Stimulated activated CD4-positive, alpha-beta T cell treated with anti-CD3 and anti-CD28 coated beads, Interleukin-12 subunit alpha, Interleukin-12 subunit beta, amount 100 ng/mL, for 24 hours (primary cell): ENCODE data around the gene DNMBP.

Source experiments
- DNase-seq, 2 experiments: peaks; one replicate each; pipeline ENCODE4 v3.0.0-alpha.2; 2020; ENCODE audit warnings: low read depth in 2 of 2

DNMBP gene, protein sequence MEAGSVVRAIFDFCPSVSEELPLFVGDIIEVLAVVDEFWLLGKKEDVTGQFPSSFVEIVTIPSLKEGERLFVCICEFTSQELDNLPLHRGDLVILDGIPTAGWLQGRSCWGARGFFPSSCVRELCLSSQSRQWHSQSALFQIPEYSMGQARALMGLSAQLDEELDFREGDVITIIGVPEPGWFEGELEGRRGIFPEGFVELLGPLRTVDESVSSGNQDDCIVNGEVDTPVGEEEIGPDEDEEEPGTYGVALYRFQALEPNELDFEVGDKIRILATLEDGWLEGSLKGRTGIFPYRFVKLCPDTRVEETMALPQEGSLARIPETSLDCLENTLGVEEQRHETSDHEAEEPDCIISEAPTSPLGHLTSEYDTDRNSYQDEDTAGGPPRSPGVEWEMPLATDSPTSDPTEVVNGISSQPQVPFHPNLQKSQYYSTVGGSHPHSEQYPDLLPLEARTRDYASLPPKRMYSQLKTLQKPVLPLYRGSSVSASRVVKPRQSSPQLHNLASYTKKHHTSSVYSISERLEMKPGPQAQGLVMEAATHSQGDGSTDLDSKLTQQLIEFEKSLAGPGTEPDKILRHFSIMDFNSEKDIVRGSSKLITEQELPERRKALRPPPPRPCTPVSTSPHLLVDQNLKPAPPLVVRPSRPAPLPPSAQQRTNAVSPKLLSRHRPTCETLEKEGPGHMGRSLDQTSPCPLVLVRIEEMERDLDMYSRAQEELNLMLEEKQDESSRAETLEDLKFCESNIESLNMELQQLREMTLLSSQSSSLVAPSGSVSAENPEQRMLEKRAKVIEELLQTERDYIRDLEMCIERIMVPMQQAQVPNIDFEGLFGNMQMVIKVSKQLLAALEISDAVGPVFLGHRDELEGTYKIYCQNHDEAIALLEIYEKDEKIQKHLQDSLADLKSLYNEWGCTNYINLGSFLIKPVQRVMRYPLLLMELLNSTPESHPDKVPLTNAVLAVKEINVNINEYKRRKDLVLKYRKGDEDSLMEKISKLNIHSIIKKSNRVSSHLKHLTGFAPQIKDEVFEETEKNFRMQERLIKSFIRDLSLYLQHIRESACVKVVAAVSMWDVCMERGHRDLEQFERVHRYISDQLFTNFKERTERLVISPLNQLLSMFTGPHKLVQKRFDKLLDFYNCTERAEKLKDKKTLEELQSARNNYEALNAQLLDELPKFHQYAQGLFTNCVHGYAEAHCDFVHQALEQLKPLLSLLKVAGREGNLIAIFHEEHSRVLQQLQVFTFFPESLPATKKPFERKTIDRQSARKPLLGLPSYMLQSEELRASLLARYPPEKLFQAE (N-terminal part only)

GRCh38 chr10:100009793-100010676, at the start of gene DNMBP:
Gene DNMBP (minus strand): TSS chr10:100009947. CDS start chr10:99972124, 37,823 bp downstream.
- DNase-seq, result peak; percentile 59 to 73

GRCh38 chr10:100057948-100058347, 48.2 kb upstream of the DNMBP start:
- no peak for DNase-seq

GRCh38 chr10:100053686-100054460, 44.1 kb upstream of the DNMBP start:
- no peak for DNase-seq

DNA sequence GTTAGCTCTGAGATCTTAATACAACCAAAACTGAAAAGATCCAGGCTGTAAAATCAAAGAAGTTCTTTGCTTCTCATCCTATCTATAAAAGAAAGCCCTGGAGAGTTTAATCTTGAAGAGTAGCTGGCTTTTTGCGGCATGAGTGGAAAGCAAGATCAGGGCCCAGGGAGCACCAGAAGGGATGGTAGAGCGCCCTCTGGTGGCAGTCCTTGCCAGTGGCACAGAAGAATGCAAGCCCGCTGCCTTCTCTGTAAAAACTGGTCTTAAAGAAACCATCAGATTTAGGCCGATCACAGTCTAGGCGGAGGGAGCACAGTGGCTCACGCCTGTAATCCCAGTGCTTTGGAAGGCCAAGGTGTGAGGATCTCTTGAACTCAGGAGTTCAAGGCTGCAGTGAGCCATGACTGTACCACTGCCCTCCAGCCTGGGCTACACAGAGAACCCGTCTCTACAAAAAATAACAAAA, 36.3 kb upstream of the DNMBP start:
- DNase-seq, result peak; percentile 59 to 84

GRCh38 chr10:100045592-100045991, 35.8 kb upstream of the DNMBP start:
- DNase-seq, result no peak

- DNase-seq, result no peak
Measured at GRCh38 chr10:100043796-100044195, 34.0 kb upstream of the DNMBP start.

GRCh38 chr10:100043344-100043743, 33.6 kb upstream of the DNMBP start:
- DNase-seq, result no peak

- DNase-seq, result no peak
Measured at GRCh38 chr10:100041306-100042002, 31.7 kb upstream of the DNMBP start.

DNA sequence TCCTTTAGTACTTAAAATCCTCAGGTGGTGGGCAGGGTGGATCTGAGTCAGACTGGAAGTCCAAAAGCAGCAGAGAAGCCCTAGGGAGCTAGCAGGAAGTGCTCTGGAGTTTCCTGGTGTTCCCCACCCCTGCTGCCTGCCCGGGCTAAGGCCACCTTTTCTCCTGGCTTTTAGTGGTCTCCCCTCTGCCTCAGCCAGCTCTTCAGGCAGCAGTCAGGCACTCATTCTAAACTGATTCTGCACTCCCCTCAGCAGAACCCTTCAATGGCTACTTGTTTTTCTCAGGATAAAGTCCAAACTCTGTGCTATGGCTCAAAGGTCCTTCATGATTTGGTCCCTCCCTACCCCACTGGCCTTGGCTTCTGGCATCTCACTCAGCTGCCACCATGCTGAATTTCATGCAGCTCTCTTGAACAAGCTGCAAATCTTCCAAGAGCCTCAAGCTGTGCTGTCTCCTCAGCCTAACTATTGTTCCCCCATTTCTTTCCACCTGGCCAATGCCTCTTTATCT, 28.9 kb upstream of the DNMBP start:
- DNase-seq, result no peak

GRCh38 chr10:100037758-100038315, 28.1 kb upstream of the DNMBP start:
- no peak for DNase-seq

GRCh38 chr10:100036850-100037249, 27.1 kb upstream of the DNMBP start:
- no peak for DNase-seq

DNA sequence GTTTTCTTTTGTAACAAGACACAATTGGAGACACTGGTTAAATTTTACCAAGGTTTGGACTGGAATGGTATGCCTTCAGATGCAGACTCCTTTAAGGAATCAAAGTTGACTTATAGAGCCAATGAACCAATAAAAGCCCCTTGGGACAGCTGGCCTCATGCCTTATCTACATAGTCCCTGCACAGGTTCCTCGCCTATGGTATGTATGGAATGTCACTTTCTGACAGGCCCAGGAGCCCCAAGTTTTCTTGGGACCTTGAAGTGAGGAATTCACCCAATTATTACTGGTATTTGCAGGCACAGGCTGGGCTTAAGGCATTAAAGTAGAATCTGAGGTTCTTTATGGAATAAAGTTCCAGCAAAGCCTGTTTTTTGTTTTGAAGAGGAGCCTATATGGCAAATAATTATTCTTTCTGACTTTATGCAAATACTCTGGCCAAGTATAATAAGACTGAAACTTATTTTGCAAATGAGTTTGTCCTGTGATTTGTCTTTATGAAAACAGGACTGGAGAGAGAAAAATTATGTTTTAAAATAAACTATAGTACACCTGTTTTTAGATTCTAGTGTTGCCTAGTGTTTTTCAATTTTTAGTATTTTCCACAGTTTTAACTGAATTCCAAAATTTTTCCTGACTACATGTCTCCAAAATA, 24.1 kb upstream of the DNMBP start:
- no peak for DNase-seq

DNA sequence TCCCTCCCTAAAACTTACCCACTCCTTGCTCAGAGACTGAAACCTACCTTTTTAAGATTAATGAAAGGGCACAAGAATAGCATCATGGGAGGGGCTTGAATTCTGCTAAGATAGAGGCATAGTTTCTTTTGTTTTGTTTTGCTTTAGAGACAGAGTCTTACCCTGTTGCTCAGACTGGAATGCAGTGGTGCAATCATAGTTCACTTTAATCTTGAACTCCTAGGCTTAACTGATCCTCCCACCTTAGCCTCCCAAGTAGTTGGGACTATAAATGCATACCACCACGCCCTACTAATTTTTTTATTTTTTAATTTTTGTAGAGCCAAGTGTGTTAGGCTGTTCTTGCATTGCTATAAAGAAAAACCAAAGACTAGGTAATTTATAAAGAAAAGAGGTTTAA, 17.7 kb upstream of the DNMBP start:
- no peak for DNase-seq

DNA sequence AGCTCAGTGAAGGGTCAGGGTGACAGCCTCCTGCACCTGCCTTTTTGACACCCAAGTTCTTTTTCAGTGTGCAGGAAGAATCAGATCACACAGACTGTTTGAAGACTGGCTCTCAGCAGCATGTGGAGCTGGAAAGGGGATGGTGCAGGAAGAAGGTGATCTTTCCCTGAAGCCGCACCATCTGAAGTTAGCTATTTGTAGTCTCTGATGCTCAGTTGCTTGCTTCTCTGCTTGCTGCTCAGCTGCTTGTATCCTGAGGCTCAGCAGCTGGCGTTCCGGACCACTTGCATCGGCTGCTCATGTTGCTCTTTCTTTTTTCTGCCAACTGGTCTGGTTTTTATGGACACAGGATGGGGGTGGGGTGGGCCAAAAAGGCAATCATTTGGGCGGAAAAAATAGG, 15.8 kb upstream of the DNMBP start:
- no peak for DNase-seq

DNA sequence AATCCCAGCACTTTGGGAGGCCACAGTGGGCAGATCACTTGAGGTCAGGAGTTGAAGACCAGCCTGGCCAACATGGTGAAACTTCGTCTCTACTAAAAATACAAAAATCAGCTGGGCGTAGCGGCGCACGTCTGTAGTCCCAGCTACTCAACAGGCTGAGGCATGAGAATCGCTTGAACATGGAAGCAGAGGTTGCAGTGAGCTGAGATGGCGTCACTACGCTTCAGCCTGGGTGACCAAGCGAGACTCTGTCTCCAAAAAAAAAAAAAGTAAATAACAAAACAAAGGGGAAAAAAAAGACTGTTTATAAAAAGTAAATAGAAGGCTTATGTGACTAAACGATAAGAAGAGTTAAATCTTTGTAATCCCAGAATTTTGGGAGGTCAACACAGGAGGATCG, 15.0 kb upstream of the DNMBP start:
- no peak for DNase-seq

- DNase-seq, result no peak
Measured at GRCh38 chr10:100022403-100022802, 12.7 kb upstream of the DNMBP start.

DNA sequence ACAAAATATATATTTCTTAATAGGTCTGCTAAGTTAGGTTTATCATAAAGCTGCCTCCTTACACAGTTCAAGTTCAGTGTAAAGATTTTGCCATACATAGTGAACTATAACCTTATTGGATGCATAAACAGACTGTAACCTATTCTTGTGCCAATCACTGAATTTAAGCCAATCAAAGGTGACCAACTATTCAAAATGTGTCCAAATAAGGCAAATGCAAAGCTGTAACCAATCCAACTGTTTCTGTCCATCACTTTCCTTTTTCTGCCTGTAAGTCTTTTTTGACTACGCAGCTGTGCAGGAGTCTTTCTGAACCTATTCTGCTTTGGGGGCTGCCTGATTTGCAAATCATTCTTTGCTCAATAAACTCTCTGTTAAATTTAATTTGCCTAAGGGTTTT, 11.6 kb upstream of the DNMBP start:
- DNase-seq, result no peak

GRCh38 chr10:100020886-100021253, 11.1 kb upstream of the DNMBP start:
- DNase-seq, result no peak
